NCI-H2107 treated with DMSO at 0.1 percent for 48 hours (cell line): ENCODE measurements around the gene COL13A1.

Source experiments
- DNase-seq: peaks from one replicate; lab custom pipeline; 2025; ENCODE audit not compliant: unreplicated experiment; lab: John Stamatoyannopoulos, UW

The COL13A1 gene

GRCh38 chr10:69938541-69938991 lies 136.9 kb downstream of the COL13A1 start:
- DNase-seq = no peak

GRCh38 chr10:69939061-69939460 lies 137.4 kb downstream of the COL13A1 start:
- DNase-seq = no peak

GRCh38 chr10:69939481-69939880 lies 137.8 kb downstream of the COL13A1 start:
- no peak for DNase-seq

- DNase-seq = no peak
Observed at GRCh38 chr10:69941730-69942129, 140.0 kb downstream of the COL13A1 start.

- DNase-seq = no peak
Observed at GRCh38 chr10:69943292-69943820, 141.7 kb downstream of the COL13A1 start.

- DNase-seq = no peak
Observed at GRCh38 chr10:69944761-69945160, 143.1 kb downstream of the COL13A1 start.

GRCh38 chr10:69948261-69948660 lies 146.6 kb downstream of the COL13A1 start:
- no peak for DNase-seq

- DNase-seq = no peak
Observed at GRCh38 chr10:69949770-69950169, 148.1 kb downstream of the COL13A1 start.

- no peak for DNase-seq
Observed at GRCh38 chr10:69951658-69952057, 150.0 kb downstream of the COL13A1 start.

- DNase-seq = no peak
Observed at GRCh38 chr10:69952069-69952800, 150.5 kb downstream of the COL13A1 start.

- DNase-seq = no peak
Observed at GRCh38 chr10:69952821-69953221, 151.1 kb downstream of the COL13A1 start.

GRCh38 chr10:69953851-69954250 lies 152.1 kb downstream of the COL13A1 start:
- no peak for DNase-seq

GRCh38 chr10:69955211-69955805 lies 153.6 kb downstream of the COL13A1 start:
- DNase-seq = no peak

- DNase-seq = no peak
Observed at GRCh38 chr10:69955897-69956740, 154.4 kb downstream of the COL13A1 start.

- DNase-seq = no peak
Observed at GRCh38 chr10:69956741-69957230, 155.1 kb downstream of the COL13A1 start.

GRCh38 chr10:69957241-69957885 lies 155.7 kb downstream of the COL13A1 start:
- DNase-seq = no peak

- DNase-seq = peak; percentile 28
Observed at GRCh38 chr10:69957886-69958555, 156.3 kb downstream of the COL13A1 start.

- no peak for DNase-seq
Observed at GRCh38 chr10:69958556-69958902, 156.8 kb downstream of the COL13A1 start.

GRCh38 chr10:69959911-69960310 lies 158.2 kb downstream of the COL13A1 start:
- no peak for DNase-seq

- DNase-seq = no peak
Observed at GRCh38 chr10:69960606-69960987, 158.9 kb downstream of the COL13A1 start.
